ENCODE results near the gene RAB36.

The RAB36 gene

DNA sequence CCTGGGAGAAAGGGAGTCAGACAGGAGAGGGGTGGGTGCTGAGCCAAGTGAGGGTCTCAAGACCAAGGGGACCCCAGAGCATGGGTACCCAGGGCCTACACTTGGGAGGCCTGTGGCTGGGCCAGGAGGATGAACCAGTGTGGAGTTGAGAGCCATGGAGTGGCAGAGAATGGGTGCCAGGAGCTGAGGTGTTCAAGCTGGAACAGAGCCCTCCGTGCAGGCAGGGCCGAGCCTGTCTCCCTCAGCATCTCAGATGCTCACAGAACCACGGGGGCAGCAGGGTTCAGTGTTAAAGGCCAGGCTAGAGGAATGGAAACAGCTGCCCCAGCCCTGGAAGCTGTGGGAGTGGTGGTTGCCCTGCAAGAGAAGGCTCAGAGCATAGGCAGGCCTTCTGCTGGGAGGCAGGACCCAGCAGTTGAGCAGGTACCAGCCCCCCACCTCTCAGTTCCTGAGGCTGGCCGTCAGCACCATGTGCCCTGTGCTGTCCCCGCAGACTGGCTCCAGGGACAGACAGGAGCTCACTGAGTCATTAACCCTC is 35.8 kb upstream of the RAB36 start:
- H3K4me1 ChIP-seq (ENCODE audit: control insufficient read depth, low read length) = peaks cover 5% of the 10 kb centered on the region; the same call in 1 of the 2 replicates
- H3K9me3 ChIP-seq (ENCODE audit: control insufficient read depth, insufficient read depth, low read length) = no peaks in the 10 kb centered on the region
- H3K9me2 ChIP-seq (replicated peaks; ENCODE audit: control insufficient read depth, low read length) = no peaks in the 10 kb centered on the region
- H3K27ac ChIP-seq (ENCODE audit: low read depth, low read length) = no peak overlapping the region
- no peak overlapping the region for H3K4me2 ChIP-seq (ENCODE audit: low read length)
- H3F3A ChIP-seq (ENCODE audit: control insufficient read depth, insufficient read depth) = no peaks in the 10 kb centered on the region
- no peaks in the 10 kb centered on the region for H3K79me2 ChIP-seq (ENCODE audit: control insufficient read depth, low read length)
- H3K4me3 ChIP-seq (ENCODE audit: low read length) = no peak overlapping the region
- H3K36me3 ChIP-seq (ENCODE audit: control insufficient read depth, low read length) = no peaks in the 10 kb centered on the region
- TF ChIP-seq, protein P1, sequence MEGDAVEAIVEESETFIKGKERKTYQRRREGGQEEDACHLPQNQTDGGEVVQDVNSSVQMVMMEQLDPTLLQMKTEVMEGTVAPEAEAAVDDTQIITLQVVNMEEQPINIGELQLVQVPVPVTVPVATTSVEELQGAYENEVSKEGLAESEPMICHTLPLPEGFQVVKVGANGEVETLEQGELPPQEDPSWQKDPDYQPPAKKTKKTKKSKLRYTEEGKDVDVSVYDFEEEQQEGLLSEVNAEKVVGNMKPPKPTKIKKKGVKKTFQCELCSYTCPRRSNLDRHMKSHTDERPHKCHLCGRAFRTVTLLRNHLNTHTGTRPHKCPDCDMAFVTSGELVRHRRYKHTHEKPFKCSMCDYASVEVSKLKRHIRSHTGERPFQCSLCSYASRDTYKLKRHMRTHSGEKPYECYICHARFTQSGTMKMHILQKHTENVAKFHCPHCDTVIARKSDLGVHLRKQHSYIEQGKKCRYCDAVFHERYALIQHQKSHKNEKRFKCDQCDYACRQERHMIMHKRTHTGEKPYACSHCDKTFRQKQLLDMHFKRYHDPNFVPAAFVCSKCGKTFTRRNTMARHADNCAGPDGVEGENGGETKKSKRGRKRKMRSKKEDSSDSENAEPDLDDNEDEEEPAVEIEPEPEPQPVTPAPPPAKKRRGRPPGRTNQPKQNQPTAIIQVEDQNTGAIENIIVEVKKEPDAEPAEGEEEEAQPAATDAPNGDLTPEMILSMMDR (IDR thresholded peaks at IDR 0.05; ENCODE audit: low read depth, low read length, poor library complexity, severe bottlenecking) = no peak
- TF ChIP-seq EZH2phosphoT487 (IDR thresholded peaks at IDR 0.05; ENCODE audit: borderline replicate concordance, low read length) = no peak
- H3K27me3 ChIP-seq (ENCODE audit: control insufficient read depth, low read length) = no peaks in the 10 kb centered on the region
- no peaks in the 10 kb centered on the region for H4K20me1 ChIP-seq (ENCODE audit: control insufficient read depth, insufficient read depth, low read depth, low read length)

DNA sequence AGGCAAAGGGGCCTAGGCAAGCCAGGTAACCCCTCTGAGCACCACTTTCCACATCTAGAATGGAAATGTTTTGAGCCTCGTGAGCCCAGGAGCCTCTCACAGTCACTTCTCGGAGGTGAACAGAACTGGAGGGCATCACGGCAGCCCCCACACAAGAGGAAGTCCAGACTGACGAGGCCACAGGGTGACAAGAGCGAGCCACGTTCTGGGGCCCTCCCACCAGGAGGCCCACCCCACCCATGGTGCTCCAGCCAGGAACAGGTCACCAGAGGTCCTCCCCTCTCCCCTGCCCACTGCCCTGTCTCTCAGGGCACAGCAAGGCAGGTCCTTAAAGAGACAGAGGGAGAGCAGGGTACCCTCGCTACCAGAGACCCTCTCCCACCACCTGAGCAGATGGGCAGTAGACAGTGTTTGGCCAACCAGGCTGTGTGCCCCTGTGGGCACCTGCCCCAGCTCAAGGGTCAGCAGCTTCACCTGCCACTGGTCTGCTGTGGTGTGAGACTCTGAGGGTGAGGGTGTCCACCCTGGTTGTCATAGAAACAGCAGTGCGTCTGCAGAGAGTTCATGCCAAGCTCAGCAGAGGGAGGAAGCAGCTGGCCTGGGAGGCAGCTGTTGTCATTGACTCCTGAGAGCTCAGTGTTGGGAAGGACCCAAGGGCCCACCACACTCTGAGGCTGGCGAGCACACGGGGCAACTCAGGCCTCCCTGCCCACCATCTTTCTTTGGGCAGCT is 34.9 kb upstream of the RAB36 start:
- no peaks in the 10 kb centered on the region for H3K9me2 ChIP-seq (replicated peaks; ENCODE audit: control insufficient read depth, low read length)
- H3K27ac ChIP-seq (ENCODE audit: low read depth, low read length) = no peak overlapping the region

DNA sequence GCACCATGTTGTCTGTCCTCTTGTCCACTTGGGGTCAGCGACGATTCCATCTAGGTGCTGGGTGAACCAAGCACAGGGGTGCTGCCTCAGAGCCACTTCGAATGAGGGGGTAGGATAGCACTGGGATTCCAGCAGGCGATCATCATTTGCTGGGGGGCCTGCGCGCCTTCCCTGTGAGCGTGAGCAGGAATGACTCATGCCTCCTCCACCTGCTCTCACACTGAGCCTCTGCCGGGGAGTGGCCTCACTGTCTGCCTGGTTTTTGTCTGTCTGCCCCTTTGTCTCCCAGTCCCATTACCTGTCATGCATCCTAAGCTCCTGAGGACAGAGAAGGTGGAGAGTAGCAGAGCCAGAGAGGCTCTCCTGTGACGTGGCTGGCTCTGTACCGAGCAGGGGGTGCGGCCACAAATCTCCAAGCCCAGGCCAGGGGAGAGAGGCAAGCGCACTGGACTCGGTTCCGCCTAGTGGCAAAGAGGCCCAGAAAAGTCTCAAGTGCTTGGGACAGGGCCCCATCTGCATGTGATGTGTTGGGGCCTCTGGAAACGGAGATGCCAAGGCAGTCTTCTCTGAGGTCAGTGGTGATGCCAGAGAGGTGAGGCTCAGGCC is 34.3 kb upstream of the RAB36 start:
- Histone ChIP-seq H3K9me3 (ENCODE audit: control insufficient read depth, insufficient read depth, low read length) (no peaks in the 10 kb centered on the region), H4K20me1 (ENCODE audit: control insufficient read depth, insufficient read depth, low read depth, low read length) (no peaks in the 10 kb centered on the region), H3K4me1 (ENCODE audit: control insufficient read depth, low read length) (peaks cover 5% of the 10 kb centered on the region; the same call in 1 of the 2 replicates), H3K27me3 (ENCODE audit: control insufficient read depth, low read length) (no peaks in the 10 kb centered on the region), H3F3A (ENCODE audit: control insufficient read depth, insufficient read depth) (no peaks in the 10 kb centered on the region), H3K4me2 (ENCODE audit: low read length) (no peak overlapping the region), H3K79me2 (ENCODE audit: control insufficient read depth, low read length) (no peaks in the 10 kb centered on the region), H3K4me3 (ENCODE audit: low read length) (no peak overlapping the region), H3K36me3 (ENCODE audit: control insufficient read depth, low read length) (no peaks in the 10 kb centered on the region), H3K27ac (ENCODE audit: low read depth, low read length) (no peak overlapping the region), H3K9me2 (replicated peaks; ENCODE audit: control insufficient read depth, low read length) (no peaks in the 10 kb centered on the region)
- TF ChIP-seq, protein P1 (IDR thresholded peaks at IDR 0.05; ENCODE audit: low read depth, low read length, poor library complexity, severe bottlenecking) = no peak
- no peak for TF ChIP-seq EZH2phosphoT487 (IDR thresholded peaks at IDR 0.05; ENCODE audit: borderline replicate concordance, low read length)

More for the DNA sequence above, 34.9 kb upstream of the RAB36 start:
- no peak overlapping the region for H3K4me2 ChIP-seq (ENCODE audit: low read length)
- H3K79me2 ChIP-seq (ENCODE audit: control insufficient read depth, low read length) = no peaks in the 10 kb centered on the region
- H4K20me1 ChIP-seq (ENCODE audit: control insufficient read depth, insufficient read depth, low read depth, low read length) = no peaks in the 10 kb centered on the region
- peaks cover 5% of the 10 kb centered on the region; the same call in 1 of the 2 replicates for H3K4me1 ChIP-seq (ENCODE audit: control insufficient read depth, low read length)
- H3K9me3 ChIP-seq (ENCODE audit: control insufficient read depth, insufficient read depth, low read length) = no peaks in the 10 kb centered on the region
- no peak overlapping the region for H3K4me3 ChIP-seq (ENCODE audit: low read length)
- H3K36me3 ChIP-seq (ENCODE audit: control insufficient read depth, low read length) = no peaks in the 10 kb centered on the region
- no peaks in the 10 kb centered on the region for H3K27me3 ChIP-seq (ENCODE audit: control insufficient read depth, low read length)
- no peak for TF ChIP-seq EZH2phosphoT487 (IDR thresholded peaks at IDR 0.05; ENCODE audit: borderline replicate concordance, low read length)
- TF ChIP-seq, protein P1 (IDR thresholded peaks at IDR 0.05; ENCODE audit: low read depth, low read length, poor library complexity, severe bottlenecking) = no peak
- H3F3A ChIP-seq (ENCODE audit: control insufficient read depth, insufficient read depth) = no peaks in the 10 kb centered on the region
